ENCODE data around the gene PLEKHS1.

- no peak for TF ChIP-seq REST (IDR thresholded peaks at IDR 0.05; ENCODE audit: insufficient read depth in 1 of 2, low read depth in 2 of 2, low read length in 1 of 2)
- TF ChIP-seq CTCF (IDR thresholded peaks at IDR 0.05) = no peak
- TF ChIP-seq POLR2AphosphoS5 (IDR thresholded peaks at IDR 0.05; ENCODE audit: low read depth, low read length) = no peak
- no peak for TF ChIP-seq SIN3A (IDR thresholded peaks at IDR 0.05; ENCODE audit: borderline replicate concordance, insufficient read depth, low read depth, low read length)
- TF ChIP-seq TCF7L2 (IDR thresholded peaks at IDR 0.05; ENCODE audit: low read depth, low read length) = no peak
These were observed 6.1 kb upstream of the PLEKHS1 start for GRCh38 chr10:113745374-113745773.

All from Panc1 (cell line).